RPMI7951 (cell line): Measurements from ENCODE around the gene RAD51B. TPM values are rescaled to one million over a fixed set of nuclear protein-coding genes. Genes with fewer than 3 reads are reported as not detected.
"Not testable (repeated sequence)": the region's sequence is repeated elsewhere in the genome, so short reads cannot be mapped to it uniquely, and the experiment has no call there.

Source experiments
- DNase-seq: peaks from one replicate; pipeline ENCODE4 v3.0.0-alpha.2; 2012; ENCODE audit warnings: low read depth
- total RNA-seq: library from RNA; depleted of rRNA; stranded (reverse); fragments of >200 nt; shearing (Covaris generic); gene quantifications from 2 replicates; pipeline ENCODE4 v1.2.3, GENCODE V29; 2014

The RAD51B gene
- total RNA-seq, 1 experiment from 2014 or later: 10.9 TPM

GRCh38 chr14:68269136-68269927, 449.8 kb downstream of the RAD51B start:
- DNase-seq: peak; percentile 49

DNA sequence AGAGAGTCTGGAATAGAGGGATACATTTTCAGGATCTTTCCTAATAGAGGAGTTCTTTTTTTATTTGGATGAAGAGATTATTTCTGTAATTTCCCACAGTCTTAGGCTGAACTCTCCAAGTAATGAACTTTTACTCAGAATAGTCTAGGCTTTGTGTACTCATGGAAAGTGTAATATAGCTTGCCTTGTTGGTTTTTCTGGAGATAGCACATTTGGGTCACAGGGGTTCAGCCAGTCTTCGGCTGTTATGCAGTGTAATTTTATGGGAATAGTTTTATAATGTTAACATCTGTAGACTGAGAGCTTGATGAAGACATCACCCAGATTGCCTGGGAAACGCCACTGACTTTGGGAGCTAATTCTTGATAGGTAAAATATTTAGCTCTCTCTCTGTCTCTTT, 450.8 kb downstream of the RAD51B start:
- no peak for DNase-seq

DNA sequence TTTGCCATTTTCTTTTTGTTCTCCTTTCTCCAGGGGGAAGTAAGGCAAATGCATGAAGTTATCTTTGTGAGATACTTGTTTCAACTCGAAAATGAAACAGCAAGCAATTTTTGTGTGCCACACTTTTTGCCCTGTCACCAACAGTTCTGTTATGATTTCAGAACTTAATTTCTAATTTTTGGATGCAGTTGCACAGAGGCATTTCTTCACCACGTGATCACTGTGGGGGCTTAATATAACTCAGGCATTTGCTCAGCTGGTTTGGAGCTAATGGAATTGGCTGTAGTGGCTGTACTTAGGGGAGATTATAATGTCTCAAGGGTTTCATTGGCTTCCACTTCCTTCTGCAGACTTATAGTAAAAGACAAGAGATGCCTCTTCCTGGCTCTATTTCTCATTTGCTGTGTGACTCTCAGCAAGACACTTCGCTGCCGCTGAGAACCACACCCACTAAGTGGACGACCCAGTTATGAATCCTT, 452.4 kb downstream of the RAD51B start:
- DNase-seq: no peak

DNA sequence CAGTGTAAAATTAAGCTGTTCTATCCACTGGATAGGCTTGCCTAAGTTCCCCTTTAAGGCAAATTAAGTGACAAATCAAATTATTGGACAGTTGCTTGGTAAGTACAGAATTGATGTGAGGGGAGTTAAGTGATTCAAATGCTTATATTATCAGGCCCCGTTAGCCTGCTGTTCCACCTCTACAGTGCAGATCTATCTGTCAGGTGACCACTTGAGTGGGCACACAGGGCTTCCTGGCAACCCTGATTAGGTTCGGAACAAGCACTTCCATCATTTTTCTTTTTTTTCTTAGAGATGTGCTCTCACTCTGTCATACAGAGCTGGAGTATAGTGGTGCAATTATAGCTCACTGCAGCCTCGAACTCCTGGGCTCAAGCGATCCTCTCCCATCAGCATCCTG, 453.8 kb downstream of the RAD51B start:
- no peak for DNase-seq

- DNase-seq: no peak
These were observed 455.1 kb downstream of the RAD51B start for GRCh38 chr14:68274725-68275124.

DNA sequence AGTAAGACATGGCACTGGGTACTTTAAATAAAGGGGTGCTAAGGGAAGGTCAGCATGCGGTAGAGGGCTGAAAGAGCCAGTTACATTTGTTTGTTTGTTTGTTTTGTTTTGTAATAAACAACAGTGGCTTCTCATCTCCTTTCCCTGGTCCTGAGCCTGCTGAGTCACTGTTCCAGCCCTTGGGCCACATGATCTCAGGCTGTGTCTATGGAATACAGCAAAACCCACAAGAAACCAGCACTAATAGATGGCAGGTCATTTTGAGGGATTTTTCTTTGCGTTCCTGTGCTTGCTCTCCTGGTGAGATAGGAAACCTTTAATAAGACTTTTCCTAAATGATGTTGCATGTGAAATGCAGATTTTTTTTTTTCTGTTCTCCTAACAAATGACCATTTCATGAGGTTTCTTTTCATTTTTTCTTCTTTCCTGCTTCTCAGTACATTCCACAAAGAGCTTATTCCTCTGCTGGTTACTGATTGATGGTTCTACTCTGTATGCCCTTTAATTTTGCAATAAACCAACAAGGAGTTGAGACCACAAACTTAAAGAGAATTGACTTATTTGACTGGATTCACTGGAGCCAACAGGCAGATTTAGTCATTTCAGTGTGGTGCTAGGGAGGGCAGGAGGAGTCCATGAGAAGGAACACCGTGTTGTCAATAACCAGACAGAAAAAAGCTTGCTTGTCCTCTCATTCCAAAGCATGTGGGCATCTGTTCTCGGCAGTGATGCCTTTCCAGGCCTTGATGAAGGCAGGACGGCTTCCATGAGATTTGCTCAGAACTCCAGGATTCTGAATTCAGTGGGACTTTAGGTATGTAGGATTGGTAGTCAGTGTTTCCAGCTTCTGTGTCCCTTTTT, 459.2 kb downstream of the RAD51B start:
- peak; percentile 81 for DNase-seq

- no peak for DNase-seq
These were observed 459.8 kb downstream of the RAD51B start for GRCh38 chr14:68279437-68279720.

DNA sequence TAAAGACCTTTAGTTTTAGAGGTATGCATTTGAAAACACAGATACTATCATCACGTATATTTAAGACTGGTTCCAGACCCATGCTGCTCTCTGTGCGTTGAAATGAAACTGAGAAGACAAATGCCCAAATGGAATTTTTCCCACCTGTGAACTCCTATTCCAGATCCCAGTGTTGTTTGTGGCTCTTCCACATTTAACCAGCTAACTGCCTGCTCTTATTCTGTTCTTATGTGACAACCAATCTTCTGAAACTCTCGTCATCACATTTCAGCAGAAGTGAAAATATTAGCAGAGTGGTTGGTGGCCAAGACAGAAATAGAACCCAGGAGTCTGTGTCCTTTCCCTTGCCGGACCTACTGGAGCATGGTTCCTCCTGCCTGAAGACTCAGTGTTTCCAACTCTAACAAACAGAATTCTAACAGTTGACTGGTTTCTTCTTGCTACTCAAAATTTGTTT, 460.2 kb downstream of the RAD51B start:
- no peak for DNase-seq

- no peak for DNase-seq
These were observed 461.9 kb downstream of the RAD51B start for GRCh38 chr14:68281497-68281896.

DNA sequence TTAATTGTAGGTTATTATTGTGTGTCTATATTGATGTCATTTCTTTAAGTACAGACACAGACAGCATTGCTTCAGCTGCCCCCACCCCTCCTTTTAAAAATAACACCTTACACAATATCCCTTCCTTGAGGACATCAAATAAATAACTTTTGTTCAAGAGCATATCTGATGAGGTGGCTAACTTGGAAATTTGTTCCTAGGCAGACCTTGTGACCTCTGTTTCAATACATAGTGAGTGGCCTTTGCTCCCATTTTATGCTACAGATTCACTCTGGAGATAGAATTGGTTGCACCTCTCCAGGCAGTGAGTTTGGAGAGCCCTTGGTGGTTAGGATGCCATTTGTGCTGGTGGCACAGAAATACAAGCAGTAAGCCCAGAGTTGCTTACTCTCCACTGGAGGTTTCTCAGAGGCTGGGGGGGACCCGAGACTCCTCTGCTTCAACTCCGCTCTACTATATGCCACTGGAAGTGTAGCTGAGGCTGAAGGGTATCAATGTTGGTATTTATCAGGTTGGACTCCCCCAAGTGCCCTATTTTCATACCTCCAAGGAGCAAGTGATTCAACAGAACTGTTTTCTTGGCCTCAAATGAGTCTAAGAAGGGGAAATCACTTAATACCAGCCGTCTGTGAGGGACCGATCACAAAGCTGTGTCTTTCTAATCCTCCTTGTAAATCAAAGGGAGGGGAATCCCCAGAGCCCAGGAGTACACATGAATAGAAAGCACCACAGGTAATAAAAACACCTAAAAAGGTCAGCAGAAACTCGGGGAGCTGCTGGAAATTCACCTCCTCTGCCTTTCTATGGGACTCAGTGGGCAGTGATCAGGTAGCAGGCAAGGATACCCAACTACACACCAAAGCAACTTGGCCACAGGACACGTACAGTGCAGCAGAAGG, 463.1 kb downstream of the RAD51B start:
- no peak for DNase-seq

DNA sequence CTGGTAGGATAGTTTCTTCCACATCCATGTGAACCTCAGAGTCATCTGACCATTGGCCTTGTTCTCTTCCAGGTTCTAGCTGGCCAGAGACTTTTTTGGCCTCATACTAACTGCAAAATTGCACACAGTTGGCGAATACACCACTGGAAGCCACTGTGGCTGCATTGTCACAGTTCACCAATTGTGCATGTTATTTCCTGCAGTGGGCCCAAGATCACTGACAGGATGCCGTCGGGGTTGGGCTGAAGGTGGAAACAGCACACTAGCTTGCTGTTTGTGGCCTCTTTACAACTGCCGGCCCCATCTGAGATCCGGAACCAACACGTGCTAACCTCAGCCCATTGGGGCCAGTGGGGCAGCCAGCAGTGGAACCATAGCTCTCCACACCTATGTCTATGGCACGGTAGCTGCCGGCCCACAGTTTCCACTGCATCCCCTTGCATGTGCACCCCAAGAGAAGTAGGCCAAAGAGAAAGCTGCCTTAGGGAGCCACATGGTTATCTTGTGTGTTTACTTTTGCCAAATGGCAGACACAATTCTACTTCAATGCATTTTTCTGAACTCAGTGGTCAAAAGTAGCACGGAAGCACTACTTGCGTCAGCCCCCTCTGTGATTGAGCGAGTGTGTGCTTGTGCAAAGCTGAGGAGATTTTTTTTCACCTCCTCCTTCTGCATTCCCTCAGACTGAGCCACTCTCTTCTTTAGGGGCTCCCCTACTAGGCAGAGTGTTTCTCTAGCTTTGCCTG, 464.0 kb downstream of the RAD51B start:
- no peak for DNase-seq

DNA sequence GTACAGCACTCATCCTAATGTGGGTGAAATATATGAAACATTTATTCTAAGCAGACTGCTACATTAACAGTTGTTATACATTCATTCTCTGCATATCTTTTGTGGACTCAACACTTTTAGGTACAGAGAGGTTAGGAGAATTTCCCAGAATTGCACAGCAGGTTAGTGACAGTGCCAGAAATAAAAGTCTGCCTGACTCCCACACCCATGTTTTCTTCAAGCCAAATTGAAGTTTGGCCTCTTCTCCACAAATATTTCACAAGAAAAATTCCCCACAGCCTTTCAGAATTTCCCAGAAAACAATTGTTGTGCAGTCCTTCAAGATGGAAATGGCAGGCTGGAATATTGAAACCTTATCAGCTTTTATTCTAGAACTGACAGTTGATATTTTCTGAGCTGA, 464.8 kb downstream of the RAD51B start:
- DNase-seq: no peak

GRCh38 chr14:68284834-68285233, 465.3 kb downstream of the RAD51B start:
- no peak for DNase-seq

DNA sequence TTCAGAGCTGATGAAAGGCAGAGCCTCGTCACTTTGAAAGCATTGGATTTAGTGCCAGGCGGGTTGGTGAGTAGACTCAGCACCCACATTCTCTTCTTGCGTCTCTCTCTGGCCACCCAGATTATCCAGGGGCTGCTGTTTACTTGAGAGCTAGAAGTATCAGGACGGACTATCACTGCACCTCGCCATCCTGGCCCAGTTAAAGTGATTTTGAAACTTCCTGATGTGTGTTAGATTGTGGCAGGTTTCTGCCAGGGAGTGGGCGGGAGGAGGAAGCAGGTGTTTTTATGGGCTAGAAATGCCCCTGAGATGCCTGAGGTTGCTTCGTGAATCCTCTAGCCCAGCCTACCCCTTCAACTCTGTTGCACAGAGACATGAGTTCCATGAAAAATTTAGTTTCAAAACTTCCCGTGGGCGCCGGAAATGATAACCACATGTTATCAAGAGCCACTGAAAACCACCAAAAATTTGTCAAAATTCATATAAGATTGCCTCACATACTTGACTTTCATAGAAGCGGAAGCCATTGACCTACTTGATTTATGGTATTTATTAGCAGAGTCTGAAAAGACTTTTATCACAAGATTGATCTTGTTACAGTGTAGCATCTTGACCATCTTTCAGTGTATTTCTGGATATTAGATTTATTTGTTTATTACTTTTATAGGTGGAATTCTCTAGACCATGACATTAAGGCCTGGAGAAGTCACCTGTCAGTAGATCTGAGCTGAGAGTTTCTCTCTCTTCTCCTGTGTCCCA, 466.0 kb downstream of the RAD51B start:
- no peak for DNase-seq

DNA sequence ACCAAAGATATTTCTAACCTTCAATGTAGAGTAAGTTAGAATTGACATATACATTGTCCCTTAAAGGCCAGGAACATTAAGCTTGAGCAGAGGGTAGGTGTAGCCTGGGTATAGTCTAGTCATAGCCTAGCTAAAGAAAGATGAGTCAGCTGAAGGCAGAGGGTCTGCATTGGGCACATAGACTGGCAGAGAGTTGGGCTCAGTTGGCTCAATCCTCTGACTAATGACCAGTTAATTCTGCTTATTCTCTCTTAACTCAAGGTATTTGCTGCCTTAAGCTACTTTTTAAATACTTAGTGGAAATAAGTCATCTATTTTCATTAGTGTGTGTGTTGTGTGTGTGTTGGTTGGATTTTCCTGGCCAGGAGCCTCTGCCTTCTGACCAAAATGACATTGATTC, 467.1 kb downstream of the RAD51B start:
- peak; percentile 41 for DNase-seq

GRCh38 chr14:68289452-68289851, 469.9 kb downstream of the RAD51B start:
- DNase-seq: not testable (repeated sequence)

- no peak for DNase-seq
These were observed 472.2 kb downstream of the RAD51B start for GRCh38 chr14:68291820-68292219.

GRCh38 chr14:68292441-68293215, 473.0 kb downstream of the RAD51B start:
- no peak for DNase-seq

DNA sequence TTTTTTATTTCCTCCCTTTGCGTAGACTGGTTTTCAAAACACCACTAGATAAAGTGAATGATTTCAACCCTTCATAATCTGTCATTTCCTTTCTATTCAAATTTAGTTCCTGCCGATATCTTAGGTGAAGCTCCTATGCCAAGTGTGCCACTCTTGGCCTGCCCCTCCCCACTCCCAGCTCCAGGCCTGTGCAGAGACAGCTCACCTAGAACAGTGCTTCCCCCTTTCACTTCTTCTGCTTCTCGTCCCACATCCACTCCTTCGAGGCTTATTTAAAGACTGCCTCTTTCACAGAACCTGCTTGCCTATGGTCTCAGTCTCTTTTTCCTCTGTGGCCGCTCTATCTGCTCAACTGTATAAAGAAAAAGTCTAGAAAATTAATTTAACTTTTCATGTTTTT, 473.8 kb downstream of the RAD51B start:
- DNase-seq: no peak
